GM21390 (cell line): ENCODE measurements around the gene TOP2A.
"Not testable (repeated sequence)": the region's sequence is repeated elsewhere in the genome, so short reads cannot be mapped to it uniquely, and the experiment has no call there.

Experiments
- ATAC-seq: cut with Tn5 transposase; IDR thresholded peaks from one replicate; pipeline ENCODE4 v1.9.1; 2021; ENCODE audit not compliant: unreplicated experiment

Gene TOP2A

DNA sequence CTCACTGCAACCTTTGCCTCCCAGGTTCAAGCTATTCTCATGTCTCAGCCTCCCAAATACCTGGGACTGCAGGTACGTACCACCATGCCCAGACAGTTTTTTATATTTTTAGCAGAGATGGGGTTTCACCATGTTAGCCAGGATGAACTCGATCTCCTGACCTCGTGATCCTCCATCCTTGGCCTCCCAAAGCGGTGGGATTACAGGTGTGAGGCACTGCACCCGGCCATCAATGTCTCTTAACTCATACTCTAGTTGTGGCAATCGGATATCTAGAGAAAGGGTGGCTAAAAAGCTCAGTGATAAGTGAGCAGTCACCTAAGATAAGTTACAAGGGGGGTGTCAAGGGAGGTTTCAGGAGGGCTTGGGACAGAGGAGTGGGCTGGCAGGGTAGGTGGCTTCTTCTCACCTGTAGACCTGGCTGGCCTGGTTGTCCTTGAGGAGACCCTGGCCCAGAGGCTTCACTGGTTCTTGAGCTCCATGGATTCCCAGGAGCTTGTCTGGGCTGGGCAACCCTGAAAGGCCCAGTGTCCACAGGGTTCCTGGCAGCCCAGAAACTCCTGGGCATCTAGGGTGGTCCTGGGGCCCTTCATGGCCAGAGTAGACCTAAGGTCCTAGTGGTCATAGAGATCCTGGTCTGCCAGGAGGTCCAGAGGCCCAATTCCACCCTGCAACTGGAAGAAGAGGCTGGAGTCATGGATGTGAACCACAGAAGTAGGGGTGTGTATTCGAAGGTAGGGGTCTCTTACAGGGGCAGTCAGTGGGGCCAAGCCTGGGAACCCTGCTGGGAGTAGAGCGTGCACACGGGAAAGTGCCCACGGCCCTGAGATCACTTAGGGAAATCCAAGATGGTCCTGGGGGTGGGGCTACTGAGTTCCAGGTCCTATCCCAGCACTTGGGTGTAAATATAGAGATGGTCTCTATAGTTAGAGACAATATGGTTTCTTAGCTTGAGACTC is 12.9 kb upstream of the TOP2A start:
- ATAC-seq = no peak

DNA sequence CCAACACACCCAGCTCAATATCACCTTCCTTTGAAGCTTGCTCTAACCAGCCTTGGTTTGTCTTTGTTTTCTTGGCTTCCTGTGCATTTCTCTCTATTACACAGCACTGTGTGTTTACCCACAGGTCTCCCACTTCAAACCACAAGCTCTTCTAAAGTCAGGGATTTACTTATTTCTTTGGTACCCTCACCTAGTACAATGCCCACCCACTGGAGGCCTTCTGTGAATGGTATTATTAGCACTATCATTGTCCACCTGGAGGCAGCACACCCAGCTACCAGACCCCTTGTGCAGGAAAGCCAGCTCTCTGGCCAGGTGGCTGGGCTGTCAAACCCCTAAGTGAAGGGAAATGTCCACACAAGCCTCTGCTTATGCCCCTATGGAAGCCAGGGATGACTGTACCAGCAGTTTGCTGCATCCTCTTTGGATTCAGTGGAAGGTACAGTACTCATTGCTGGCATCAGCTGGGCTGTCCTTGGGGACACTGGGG is 9.4 kb upstream of the TOP2A start:
- ATAC-seq = no peak

- ATAC-seq = no peak
Observed at GRCh38 chr17:40425741-40426140, 8.0 kb upstream of the TOP2A start.

GRCh38 chr17:40422990-40423633 is 5.4 kb upstream of the TOP2A start:
- no peak for ATAC-seq

GRCh38 chr17:40419559-40420331 is 2.0 kb upstream of the TOP2A start:
- ATAC-seq = no peak

DNA sequence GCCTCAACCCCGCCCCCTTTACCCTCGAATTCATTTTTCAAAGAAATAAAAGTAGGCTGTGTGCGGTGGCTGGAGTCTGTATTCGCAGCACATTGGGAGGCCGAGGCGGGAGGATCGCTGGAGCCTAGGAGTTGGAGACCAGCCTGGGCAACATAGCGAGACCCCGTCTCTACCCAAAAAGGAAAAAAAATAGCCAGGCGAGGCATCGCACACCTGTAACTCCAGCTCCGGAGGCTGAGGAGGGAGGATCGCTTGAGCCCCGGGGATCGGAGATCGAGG is 671 bp upstream of the TOP2A start:
- ATAC-seq = no peak

DNA sequence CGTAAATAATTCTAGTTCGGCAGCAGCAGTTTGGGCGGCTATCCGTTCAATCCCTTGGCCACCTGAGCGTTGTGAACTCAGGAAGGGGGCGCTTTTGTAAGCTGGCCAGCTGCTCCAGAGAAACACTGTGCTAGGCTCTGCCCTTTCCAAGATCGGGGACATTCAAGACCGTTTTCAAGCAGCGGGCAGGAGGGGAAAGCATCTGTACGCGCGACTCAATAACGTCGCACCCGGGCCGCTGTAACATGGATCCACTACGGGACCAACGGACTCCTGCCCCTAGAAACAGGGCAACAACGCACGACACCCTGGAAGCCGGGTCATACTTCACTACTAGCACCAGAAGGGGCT is 463 bp downstream of the TOP2A start:
- ATAC-seq = peak; percentile 15

DNA sequence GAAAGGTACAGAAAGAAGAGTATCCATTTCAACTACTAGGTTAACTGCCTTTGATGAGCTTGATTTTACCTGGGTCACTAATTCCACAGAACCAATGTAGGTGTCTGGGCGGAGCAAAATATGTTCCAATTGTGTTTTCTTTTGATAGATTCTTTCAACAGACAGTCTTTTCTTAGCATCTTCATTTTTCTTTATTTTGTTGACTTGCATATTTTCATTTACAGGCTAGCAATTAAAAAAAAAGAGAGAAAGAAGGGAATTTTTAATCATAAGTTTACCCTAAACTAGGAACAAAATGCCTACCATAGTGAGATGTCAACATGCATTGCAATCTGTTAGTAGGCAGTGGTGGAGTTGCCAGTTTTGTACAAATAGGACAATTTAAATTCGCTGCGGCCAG is 1.0 kb downstream of the TOP2A start:
- no peak for ATAC-seq

GRCh38 chr17:40415390-40415789 is 2.3 kb downstream of the TOP2A start:
- no peak for ATAC-seq

- not testable (repeated sequence) for ATAC-seq
Observed at GRCh38 chr17:40414312-40414711, 3.4 kb downstream of the TOP2A start.

DNA sequence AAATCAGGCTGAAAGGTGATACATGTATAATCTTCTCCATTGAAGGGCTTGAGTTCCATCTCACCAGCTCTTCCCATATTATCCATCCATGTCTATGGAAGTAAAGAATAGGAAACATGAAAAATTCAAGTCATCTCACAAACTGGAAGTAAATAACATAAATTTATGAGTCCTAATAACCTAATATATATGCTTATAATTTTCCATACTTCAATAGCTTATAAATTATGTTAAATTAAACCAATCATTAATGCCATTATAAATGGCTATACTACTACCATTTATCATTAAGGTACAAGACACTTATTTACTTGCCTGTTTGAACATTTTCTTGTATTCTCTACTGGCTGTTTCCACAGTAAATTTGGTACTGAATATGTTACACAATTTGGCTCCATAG is 4.8 kb downstream of the TOP2A start:
- ATAC-seq = no peak

- no peak for ATAC-seq
Observed at GRCh38 chr17:40411821-40412220, 5.9 kb downstream of the TOP2A start.

DNA sequence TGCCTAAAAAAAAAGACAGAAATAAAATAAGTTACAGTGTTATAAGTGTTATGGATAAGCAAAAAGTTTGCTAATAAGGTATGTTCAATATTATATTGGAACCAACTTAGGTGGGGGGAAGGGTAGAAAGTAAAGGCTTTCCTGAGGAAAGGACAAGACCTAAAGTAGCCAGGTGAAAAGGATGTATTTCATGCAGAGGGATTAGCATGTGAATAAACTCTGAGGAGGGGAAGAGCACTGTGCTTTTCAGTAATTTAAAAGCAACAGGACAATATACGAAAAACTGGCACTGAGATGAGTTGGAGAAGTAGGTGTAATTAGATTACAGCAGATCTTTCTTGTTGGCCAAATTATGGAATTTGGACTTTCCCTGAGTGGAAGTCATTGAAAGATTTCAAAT is 7.6 kb downstream of the TOP2A start:
- ATAC-seq = no peak

DNA sequence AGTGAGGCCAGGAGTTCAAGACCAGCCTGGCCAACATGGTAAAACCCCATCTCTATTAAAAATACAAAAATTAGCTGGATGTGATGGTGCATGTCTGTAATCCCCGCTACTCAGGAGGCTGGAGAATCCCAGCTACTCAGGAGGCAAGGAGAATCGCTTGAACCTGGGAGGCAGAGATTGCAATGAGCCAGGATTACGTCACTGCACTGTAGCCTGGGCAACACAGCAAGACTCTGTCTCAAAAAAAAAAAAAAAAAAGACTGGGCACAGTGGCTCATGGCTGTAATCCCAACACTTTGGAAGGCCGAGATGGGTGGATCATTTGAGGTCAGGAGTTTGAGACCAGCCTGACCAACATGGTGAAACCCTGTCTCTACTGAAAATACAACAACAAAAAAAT is 8.2 kb downstream of the TOP2A start:
- ATAC-seq = not testable (repeated sequence)

DNA sequence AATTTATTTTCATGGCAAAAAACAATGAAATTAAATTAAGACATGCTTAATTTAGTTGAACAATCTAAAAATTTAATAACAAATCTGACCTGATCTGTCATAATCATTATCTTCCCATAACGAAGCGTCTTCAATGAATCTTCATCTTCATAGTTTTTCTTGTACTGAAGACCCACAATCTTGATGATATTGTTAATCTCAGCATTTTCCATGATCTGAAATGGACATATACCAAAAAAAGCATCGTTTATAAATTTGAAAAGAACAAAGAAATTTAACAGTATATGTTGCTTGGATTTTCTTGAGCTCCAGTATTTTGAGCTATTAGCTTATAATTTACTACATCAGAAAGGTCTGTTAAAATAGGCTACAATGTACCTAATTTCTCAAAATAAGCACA is 10.2 kb downstream of the TOP2A start:
- no peak for ATAC-seq

- ATAC-seq = no peak
Observed at GRCh38 chr17:40404003-40404402, 13.7 kb downstream of the TOP2A start.

DNA sequence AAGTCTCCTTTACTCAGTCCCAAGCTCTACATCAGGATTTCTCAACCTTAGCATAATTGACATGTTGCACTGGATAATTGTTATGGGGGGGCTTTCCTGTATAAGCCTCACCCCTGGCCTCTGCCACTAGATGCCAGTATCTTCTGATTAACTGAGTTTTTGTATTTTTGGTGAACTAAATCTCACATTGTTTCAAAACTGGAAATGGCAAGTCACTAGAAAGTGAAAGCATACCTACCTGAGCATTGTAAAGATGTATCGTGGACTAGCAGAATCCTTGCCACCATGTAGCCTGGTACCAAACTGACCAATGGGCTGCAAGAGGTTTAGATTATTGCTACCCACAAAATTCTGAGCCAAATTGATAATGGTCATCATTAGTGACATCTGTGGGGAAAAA is 15.0 kb downstream of the TOP2A start:
- no peak for ATAC-seq

GRCh38 chr17:40399185-40399584 is 18.5 kb downstream of the TOP2A start:
- no peak for ATAC-seq

DNA sequence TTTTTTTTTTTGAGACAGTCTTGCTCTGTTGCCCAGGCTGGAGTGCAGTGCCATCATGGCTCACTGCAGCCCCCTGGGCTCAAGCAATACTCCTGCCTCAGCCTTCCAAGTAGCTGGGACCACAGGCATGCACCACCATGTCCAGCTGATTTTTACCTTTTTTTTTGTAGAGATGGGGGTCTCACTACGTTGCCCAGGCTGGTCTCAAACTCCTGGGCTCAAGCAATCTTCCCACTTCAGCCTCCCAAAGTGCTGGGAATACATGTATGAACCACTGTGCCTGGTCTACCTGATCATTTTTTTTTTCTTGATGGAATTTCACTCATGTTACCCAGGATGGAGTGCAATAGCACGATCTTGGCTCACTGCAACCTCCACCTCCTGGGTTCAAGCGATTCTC is 31.1 kb downstream of the TOP2A start:
- not testable (repeated sequence) for ATAC-seq

GRCh38 chr17:40382251-40382650 is 35.4 kb downstream of the TOP2A start:
- ATAC-seq = no peak

- no peak for ATAC-seq
Observed at GRCh38 chr17:40378966-40379365, 38.7 kb downstream of the TOP2A start.

- no peak for ATAC-seq
Observed at GRCh38 chr17:40377832-40378231, 39.9 kb downstream of the TOP2A start.
